ELR (cell line): ENCODE measurements around the gene NXNL1.

Experiments
- DNase-seq: peaks from one replicate; pipeline ENCODE4 v3.0.0-alpha.2; 2015; ENCODE audit warnings: low read depth

Gene NXNL1

DNA sequence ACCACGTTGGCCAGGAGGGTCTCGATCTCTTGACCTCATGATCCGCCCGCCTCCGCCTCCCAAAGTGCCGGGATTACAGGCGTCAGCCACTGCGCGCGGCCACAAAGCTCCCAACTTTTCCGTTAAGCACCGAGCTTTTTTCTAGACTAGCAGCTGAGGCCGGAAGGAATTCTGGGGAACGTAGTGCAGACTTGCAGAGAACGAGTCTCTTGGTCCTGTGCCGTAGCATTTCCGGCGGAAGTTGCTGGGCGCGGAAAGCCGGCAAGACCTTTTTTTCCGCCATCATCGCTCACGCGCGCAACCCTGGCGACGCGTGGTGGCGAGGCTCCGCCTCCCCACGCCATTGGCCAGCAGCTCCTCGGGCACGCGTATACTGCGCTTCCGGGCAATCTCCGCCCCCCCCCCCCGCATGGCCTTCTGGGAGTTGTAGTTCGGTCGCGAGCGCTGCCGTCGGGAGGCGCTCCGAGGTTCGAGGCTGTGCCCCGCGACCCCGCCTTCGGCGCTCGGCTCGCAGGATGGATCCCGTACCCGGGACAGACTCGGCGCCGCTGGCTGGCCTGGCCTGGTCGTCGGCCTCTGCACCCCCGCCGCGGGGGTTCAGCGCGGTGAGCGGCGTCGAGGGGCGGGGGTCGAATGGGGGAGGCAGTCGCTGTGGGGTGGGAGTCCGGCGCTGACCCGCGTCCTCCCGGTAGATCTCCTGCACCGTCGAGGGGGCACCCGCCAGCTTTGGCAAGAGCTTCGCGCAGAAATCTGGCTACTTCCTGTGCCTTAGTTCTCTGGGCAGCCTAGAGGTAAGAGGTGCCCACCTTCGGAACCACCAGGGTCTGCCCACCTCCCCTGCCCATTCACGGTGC lies 40.9 kb downstream of the NXNL1 start, which contains the start of gene MVB12A:
Gene MVB12A (plus strand): TSS at position 427 of the 854 bp plus-strand sequence. CDS start 89 bp downstream, at position 516.
- peak; percentile 99 for DNase-seq

DNA sequence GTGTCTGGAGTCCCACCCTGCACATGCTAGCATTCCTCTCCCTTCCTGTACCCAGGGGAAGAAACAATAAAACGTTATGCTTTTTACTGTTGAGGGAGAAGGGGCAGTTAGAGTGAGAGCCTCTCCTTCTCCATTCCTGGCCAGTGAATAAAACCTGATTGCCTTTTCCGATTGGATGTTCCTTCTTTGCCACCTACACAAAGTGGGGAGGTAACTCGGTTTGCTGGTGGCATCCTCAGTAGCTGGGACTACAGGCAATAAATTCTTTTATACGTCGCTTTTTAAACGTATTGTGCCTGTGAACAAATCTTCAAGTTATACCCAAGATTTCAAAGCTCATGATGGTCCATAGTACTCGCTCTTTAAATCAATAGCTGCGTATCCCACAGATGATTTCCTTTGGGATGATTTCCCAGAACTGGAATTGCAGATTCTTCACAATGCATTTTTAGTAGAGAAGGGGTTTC lies 41.5 kb downstream of the NXNL1 start:
- peak; percentile 27 for DNase-seq

DNA sequence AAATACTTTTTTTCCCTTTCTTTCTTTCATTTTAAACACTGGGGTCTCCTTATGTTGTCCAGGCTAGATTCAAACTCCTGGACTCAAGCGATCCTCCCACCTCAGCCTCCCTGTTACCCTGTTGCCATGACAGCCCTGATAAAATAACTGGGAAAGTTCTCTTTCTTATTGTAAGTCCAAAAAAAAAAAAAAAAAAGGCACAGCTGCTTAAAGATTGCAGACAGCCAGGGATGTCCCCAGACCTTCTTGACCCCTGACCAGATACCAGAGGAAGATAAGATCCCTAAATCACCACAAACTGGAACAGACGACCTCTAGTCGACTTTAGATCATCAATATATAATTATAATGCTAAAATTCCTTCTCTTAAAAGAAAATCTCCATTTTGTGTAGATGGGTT lies 42.0 kb downstream of the NXNL1 start:
- no peak for DNase-seq

DNA sequence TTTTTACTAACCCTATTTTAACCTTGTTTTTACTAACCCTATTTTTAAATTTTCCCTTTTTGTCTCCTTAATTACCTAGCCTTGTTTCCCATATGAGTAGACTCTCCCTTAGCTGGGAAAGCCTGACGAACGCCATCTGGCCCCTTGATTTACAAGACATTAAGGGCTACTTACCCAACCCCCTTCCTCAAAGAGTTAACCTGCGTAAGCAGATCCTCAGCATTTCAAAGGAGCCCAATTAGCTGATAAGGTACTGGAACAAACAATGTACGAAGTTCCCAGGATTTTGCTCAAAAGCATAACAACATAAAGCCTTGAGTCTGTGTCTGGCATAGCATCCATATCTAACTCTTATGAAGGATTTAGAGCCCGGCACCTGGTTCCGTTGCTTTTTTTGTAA lies 45.6 kb downstream of the NXNL1 start:
- DNase-seq, result no peak

DNA sequence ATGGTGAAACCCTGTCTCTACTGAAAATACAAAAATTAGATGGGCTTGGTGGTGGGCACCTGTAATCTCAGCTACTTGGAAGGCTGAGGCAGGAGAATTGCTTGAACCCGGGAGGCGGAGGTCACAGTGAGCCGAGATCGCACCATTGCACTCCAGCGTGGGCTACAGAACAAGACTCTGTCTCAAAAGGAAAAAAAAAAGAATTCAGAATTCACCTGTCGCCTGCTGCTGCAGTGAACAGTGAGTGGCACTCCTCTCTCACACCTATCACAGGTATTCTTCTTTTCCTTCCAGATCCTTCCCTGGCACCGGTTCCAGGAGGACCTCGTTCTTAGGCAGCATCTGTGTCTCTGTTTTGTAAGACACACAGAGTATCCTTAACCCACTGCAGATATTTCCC lies 46.6 kb downstream of the NXNL1 start:
- DNase-seq, result no peak

DNA sequence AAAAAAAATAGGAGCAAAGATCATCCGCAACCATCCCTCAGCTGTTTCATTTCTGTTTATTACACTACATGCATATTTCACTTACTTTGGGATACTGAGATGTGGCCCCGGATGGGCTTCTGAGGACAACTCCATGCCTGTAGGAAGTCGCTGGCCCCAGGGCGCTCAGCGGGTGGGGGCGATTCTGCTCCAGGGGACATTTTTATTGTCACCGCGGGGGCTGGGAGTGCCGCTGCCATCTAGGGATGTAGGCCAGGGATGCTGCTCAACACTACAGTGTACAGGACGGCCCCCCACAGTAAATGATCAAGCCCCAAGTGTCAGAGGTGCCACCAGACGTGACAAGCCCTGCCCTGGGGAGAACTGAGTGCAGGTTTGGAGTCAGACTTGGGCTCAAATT lies 48.9 kb downstream of the NXNL1 start:
- no peak for DNase-seq

DNA sequence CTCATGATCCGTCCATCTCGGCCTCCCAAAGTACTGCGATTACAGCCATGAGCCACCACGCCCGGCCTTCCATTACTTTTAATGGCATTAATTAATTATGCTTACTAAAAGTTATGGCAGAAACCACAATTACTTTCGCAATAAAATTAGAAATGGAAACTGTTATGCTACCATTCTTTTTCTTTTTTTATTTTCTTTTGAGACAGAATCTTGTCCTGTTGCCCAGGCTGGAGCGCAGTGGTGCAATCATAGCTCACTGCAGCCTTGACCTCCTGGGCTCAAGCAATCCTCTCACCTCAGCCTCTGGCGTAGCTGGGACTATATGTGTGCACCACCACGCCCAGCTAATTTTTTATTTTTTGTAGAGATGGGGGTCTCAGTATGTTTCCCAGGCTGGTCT lies 50.7 kb downstream of the NXNL1 start:
- no peak for DNase-seq

DNA sequence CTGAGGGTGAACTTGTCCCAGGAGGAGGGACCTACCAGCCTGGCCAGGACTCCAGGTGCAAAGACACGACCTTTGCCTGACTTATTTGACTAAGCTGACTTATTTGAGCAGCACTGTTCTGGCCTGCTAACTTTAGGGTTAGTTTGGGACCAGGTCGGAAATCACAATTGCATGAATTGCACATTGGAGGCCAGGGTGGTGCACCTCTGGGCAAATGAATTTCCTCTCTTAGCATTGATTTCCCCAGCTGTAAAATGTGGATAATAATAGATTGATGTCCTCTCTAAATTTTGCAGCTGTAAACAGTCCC lies 53.9 kb downstream of the NXNL1 start:
- no peak for DNase-seq

DNA sequence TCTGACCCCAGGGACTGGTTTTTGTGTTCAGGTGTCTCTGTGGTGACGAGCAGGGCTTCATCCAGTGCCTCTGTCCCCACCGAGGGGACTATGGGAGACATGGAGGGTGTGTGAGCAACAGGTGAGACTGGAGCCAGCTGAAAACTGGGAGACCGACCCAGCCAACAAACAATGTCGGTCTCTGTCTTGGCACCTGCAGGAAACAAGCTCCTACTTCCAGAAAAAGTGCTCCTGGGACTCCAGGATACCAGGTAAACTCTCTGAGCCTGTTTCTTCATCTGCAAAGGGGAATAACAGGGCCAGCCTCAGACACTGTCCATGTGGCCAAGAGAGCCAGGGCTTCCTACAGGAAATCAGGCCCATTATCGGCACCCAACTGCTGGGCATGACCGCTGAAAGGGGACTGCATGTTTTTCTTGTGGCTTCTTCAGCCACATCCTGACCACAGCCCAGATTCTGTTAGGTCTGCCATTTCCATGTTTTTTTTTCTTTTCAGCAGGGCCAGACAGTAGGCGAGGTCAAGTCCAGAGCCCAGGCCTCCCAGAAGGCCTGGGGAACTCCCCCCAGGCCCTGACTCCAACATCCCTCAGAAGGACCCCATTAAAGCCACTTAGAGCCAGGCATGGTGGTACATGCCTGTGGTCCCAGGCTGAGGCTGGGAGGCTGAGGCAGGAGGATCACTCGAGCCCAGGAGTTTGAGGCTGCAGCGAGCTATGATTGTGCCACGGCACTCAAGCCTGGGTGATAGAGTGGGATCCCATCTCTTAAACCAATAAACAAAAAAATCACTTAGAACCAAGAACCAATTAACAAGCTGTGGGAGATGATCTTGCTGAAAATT lies 54.5 kb downstream of the NXNL1 start:
- DNase-seq, result peak; percentile 47
